AG04450 (cell line): ENCODE results near the gene PDZD2. TPM values are rescaled to one million over a fixed set of nuclear protein-coding genes. Genes with fewer than 3 reads are reported as not detected.

Experiments
- CTCF ChIA-PET: fragments of 300-600, 350-600 bp; formaldehyde crosslinking; extraction: SDS; loops from one replicate; lab custom pipeline; 2022; ENCODE audit warnings: antibody characterized with exemption, inconsistent platforms; lab: Charles Lee
- POLR2A ChIA-PET: fragments of 350-600 bp; formaldehyde crosslinking; extraction: SDS; loops from one replicate; lab custom pipeline; 2021; ENCODE audit warnings: antibody characterized with exemption, inconsistent platforms; lab: Yijun Ruan, JAX
- DNase-seq: peaks from one replicate; pipeline ENCODE4 v3.0.0-alpha.2; 2011; ENCODE audit warnings: low read depth, low spot score
- H3K27ac ChIP-seq: one replicate; pipeline ENCODE4 v1.5.1; 2012; ENCODE audit warnings: low read depth, low read length, control low read depth
- H3K27me3 ChIP-seq: one replicate; pipeline ENCODE4 v1.6.0; 2012; ENCODE audit warnings: low read length; ENCODE audit not compliant: control insufficient read depth, insufficient read depth
- H3K4me3 ChIP-seq: 2 replicates; pipeline ENCODE4 v1.5.1; 2011; ENCODE audit warnings: mild to moderate bottlenecking, low read depth, low read length, control low read depth
- H3K9me3 ChIP-seq: 2 replicates; pipeline ENCODE4 v1.5.1; 2012; ENCODE audit warnings: low read length; ENCODE audit not compliant: control insufficient read depth, insufficient read depth
- polyA plus RNA-seq: library from polyadenylated mRNA; depleted of rRNA; stranded (reverse); fragments of >200 nt; gene quantifications from 2 replicates; pipeline ENCODE4 v1.2.3, GENCODE V29; 2011
- TF ChIP-seq, protein P1 (sequence below): IDR thresholded peaks from 2 replicates; pipeline ENCODE4 v1.5.1; 2011; ENCODE audit warnings: low read depth, low read length, control low read depth, inconsistent platforms

Gene PDZD2
- polyA plus RNA-seq, 1 experiment = 0.40 TPM

DNA sequence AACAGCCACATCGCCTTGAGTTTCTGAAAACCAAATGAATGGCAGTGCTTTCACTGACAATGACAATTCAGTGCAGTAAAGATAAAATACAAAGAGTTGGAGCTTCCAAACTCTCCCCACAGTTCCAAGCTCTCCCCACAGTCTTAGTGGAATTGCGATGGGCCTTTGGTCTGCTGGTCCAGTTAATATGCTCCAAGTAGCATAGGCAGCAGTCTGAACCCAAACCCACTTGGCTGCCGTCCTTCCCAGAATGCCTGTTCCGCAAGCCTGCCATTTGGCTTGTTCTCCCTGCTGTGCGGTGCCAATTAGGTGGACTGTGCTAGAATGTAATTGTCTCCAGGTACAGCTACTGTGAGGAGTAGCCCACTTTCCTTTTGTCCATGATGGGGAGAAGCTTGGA, 285.1 kb downstream of the PDZD2 start:
- no peaks in the 10 kb centered on the region for H3K9me3 ChIP-seq
- no peak for DNase-seq

DNA sequence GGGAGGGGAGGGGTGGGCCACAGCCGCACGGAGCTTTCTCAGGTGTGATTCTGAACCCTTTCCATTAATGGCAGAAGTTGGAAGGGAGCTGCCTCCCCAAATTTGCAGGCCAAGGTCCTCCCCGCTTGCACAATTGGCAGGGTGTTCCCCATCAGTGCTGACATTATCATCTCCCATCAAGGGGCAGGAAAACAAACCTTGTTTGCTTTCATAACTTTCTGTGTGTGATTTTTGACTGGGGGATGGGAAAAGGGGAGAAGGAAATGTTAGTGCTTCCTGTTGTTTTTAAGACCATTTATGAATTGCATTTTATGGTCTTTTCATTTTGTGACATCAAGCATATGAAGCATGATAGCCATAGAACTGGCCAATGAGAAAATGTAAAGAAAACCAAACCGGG, 292.9 kb downstream of the PDZD2 start:
- CTCF ChIA-PET = no interaction called here
- TF ChIP-seq, protein P1, sequence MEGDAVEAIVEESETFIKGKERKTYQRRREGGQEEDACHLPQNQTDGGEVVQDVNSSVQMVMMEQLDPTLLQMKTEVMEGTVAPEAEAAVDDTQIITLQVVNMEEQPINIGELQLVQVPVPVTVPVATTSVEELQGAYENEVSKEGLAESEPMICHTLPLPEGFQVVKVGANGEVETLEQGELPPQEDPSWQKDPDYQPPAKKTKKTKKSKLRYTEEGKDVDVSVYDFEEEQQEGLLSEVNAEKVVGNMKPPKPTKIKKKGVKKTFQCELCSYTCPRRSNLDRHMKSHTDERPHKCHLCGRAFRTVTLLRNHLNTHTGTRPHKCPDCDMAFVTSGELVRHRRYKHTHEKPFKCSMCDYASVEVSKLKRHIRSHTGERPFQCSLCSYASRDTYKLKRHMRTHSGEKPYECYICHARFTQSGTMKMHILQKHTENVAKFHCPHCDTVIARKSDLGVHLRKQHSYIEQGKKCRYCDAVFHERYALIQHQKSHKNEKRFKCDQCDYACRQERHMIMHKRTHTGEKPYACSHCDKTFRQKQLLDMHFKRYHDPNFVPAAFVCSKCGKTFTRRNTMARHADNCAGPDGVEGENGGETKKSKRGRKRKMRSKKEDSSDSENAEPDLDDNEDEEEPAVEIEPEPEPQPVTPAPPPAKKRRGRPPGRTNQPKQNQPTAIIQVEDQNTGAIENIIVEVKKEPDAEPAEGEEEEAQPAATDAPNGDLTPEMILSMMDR = no peak
- no peak for DNase-seq

More for the DNA sequence above, 285.1 kb downstream of the PDZD2 start:
- CTCF ChIA-PET = no interaction called here
- Histone ChIP-seq H3K27me3 (no peaks in the 10 kb centered on the region), H3K27ac (no peak overlapping the region), H3K4me3 (no peak overlapping the region)
- POLR2A ChIA-PET = no interaction called here
- TF ChIP-seq, protein P1 = no peak

DNA sequence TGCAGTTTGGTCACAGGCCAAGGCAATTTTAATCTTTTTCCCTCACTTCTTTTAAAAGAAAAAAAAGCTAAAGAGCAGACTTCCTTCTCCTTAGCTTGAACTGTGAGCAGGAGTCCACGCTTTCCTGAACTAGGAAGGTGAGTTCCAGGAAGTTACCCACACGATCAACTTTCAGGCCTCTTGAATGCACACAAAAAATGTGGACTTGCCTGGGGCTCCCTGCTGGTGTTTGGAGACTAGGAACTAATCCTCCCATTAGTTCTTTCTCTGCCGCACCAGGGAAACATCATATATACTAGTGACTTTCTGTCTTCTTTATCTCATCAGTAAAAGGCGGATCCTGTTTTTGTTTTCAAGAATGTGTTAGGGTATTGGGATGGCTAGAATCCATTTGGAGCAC, 295.2 kb downstream of the PDZD2 start:
- no peaks in the 10 kb centered on the region for H3K9me3 ChIP-seq
- ChIA-PET POLR2A (no interaction called here), CTCF (no interaction called here)
- DNase-seq = no peak
- no peak overlapping the region for H3K4me3 ChIP-seq
- peaks cover 19% of the 10 kb centered on the region for H3K27me3 ChIP-seq
- no peak overlapping the region for H3K27ac ChIP-seq
- TF ChIP-seq, protein P1 = no peak

More for the DNA sequence above, 292.9 kb downstream of the PDZD2 start:
- H3K27ac ChIP-seq = no peak overlapping the region
- POLR2A ChIA-PET = no interaction called here
- no peak overlapping the region for H3K4me3 ChIP-seq
- H3K9me3 ChIP-seq = no peaks in the 10 kb centered on the region
- peaks cover 12% of the 10 kb centered on the region for H3K27me3 ChIP-seq

- DNase-seq = no peak
- TF ChIP-seq, protein P1 = no peak
- peaks cover 19% of the 10 kb centered on the region for H3K27me3 ChIP-seq
- ChIA-PET POLR2A (interaction anchor here (0.6 kb wide), 1 partner anchor 71 kb away, joined by 3 read pairs; no protein-coding TSS in a partner anchor), CTCF (interaction anchor here (1.4 kb wide), 1 partner anchor 141 kb away, joined by 7 read pairs; no protein-coding TSS in a partner anchor)
- H3K9me3 ChIP-seq = no peaks in the 10 kb centered on the region
- H3K4me3 ChIP-seq = no peak overlapping the region
- no peak overlapping the region for H3K27ac ChIP-seq
These were observed 296.8 kb downstream of the PDZD2 start for GRCh38 chr5:31935496-31936369.

- no peaks in the 10 kb centered on the region for H3K9me3 ChIP-seq
- H3K27me3 ChIP-seq = peaks cover 19% of the 10 kb centered on the region
- CTCF ChIA-PET = interaction anchor here (1.4 kb wide), 1 partner anchor 140 kb away, joined by 7 read pairs; no protein-coding TSS in a partner anchor
- DNase-seq = no peak
- no peak overlapping the region for H3K4me3 ChIP-seq
- TF ChIP-seq, protein P1 = no peak
- POLR2A ChIA-PET = no interaction called here
- no peak overlapping the region for H3K27ac ChIP-seq
These were observed 297.8 kb downstream of the PDZD2 start for GRCh38 chr5:31936683-31937082.
